ENCODE measurements around the gene BBX. TPM values are rescaled to one million over a fixed set of nuclear protein-coding genes. Genes with fewer than 3 reads are reported as not detected.

The BBX gene
- total and polyA plus RNA-seq, 2 of the 13 experiments (the other 11 are each of a cell fraction or from before 2014, with no cell fraction given) = 13.7 to 23.2 TPM

DNA sequence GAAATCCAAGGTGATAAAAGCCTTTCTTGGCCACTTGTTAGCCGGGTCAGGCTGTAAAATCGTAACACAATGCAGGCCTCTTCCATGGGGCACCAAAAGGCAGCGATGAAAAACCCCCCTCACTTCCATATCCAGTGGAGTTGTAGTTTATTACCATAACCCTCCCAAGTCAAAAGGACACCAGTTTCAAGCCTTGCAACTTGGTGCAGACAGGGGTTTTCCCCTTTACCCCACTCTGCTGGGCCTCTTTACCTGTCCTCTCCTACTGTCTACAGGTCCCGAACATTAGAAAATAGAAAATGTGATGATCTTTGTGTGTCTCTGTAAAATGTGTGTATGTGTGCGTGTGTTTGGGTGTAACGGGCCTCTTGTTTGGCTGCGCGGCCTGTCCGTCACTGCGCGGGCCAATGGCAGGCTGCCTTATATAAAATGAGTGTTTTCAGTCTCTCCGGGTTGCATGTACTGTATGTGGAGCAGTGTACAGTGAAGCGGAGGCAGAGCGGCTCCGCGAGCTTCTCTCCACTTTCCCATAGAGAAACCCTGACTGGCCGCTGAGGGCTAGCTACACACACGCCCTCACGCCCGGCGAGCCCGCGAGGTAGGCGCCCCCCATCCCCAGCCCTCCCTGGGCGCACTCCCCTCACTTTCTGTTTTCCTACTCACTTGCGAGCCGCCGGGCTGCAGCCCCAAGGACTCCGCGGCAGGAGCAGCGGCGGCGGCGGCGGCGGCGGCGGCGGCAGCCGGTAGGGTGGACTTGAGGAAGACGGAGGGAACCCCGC lies at the start of gene BBX (continued):
- TF ChIP-seq CREB1 (IDR thresholded peaks at IDR 0.05) (peak; percentile 82), CREB1 (CRISPR knock-in tag; IDR thresholded peaks at IDR 0.05) (peak; percentile 87), GATA4 (IDR thresholded peaks at IDR 0.05; ENCODE audit: borderline replicate concordance, low read depth) (no peak), ZBTB7B (CRISPR knock-in tag; IDR thresholded peaks at IDR 0.05) (0 out of 2 replicates have a peak, but pooled peaks have one; percentile 44), FOXC1 (CRISPR knock-in tag; IDR thresholded peaks at IDR 0.05; ENCODE audit: borderline replicate concordance) (peak; percentile 29; the same call in 1 of the 2 replicates), FOSL2 (CRISPR knock-in tag; IDR thresholded peaks at IDR 0.05) (peak; percentile 29), GLI4 (CRISPR knock-in tag; IDR thresholded peaks at IDR 0.05; ENCODE audit: borderline replicate concordance) (peak; percentile 46; the same call in 1 of the 2 replicates), KAT8 (CRISPR knock-in tag; IDR thresholded peaks at IDR 0.05) (peak; percentile 82), ISL2 (CRISPR knock-in tag; IDR thresholded peaks at IDR 0.05) (peak; percentile 39), BRCA1 (CRISPR knock-in tag; IDR thresholded peaks at IDR 0.05) (no peak), RXRB (CRISPR knock-in tag; IDR thresholded peaks at IDR 0.05; ENCODE audit: borderline replicate concordance) (peak; percentile 39; the same call in 1 of the 2 replicates), PPARG (CRISPR knock-in tag; conservative IDR thresholded peaks at IDR 0.05) (no peak)
- TF ChIP-seq, protein P1, sequence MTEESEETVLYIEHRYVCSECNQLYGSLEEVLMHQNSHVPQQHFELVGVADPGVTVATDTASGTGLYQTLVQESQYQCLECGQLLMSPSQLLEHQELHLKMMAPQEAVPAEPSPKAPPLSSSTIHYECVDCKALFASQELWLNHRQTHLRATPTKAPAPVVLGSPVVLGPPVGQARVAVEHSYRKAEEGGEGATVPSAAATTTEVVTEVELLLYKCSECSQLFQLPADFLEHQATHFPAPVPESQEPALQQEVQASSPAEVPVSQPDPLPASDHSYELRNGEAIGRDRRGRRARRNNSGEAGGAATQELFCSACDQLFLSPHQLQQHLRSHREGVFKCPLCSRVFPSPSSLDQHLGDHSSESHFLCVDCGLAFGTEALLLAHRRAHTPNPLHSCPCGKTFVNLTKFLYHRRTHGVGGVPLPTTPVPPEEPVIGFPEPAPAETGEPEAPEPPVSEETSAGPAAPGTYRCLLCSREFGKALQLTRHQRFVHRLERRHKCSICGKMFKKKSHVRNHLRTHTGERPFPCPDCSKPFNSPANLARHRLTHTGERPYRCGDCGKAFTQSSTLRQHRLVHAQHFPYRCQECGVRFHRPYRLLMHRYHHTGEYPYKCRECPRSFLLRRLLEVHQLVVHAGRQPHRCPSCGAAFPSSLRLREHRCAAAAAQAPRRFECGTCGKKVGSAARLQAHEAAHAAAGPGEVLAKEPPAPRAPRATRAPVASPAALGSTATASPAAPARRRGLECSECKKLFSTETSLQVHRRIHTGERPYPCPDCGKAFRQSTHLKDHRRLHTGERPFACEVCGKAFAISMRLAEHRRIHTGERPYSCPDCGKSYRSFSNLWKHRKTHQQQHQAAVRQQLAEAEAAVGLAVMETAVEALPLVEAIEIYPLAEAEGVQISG (CRISPR knock-in tag; IDR thresholded peaks at IDR 0.05) = peak; percentile 31; the same call in 1 of the 2 replicates
- TF ChIP-seq, protein P2, sequence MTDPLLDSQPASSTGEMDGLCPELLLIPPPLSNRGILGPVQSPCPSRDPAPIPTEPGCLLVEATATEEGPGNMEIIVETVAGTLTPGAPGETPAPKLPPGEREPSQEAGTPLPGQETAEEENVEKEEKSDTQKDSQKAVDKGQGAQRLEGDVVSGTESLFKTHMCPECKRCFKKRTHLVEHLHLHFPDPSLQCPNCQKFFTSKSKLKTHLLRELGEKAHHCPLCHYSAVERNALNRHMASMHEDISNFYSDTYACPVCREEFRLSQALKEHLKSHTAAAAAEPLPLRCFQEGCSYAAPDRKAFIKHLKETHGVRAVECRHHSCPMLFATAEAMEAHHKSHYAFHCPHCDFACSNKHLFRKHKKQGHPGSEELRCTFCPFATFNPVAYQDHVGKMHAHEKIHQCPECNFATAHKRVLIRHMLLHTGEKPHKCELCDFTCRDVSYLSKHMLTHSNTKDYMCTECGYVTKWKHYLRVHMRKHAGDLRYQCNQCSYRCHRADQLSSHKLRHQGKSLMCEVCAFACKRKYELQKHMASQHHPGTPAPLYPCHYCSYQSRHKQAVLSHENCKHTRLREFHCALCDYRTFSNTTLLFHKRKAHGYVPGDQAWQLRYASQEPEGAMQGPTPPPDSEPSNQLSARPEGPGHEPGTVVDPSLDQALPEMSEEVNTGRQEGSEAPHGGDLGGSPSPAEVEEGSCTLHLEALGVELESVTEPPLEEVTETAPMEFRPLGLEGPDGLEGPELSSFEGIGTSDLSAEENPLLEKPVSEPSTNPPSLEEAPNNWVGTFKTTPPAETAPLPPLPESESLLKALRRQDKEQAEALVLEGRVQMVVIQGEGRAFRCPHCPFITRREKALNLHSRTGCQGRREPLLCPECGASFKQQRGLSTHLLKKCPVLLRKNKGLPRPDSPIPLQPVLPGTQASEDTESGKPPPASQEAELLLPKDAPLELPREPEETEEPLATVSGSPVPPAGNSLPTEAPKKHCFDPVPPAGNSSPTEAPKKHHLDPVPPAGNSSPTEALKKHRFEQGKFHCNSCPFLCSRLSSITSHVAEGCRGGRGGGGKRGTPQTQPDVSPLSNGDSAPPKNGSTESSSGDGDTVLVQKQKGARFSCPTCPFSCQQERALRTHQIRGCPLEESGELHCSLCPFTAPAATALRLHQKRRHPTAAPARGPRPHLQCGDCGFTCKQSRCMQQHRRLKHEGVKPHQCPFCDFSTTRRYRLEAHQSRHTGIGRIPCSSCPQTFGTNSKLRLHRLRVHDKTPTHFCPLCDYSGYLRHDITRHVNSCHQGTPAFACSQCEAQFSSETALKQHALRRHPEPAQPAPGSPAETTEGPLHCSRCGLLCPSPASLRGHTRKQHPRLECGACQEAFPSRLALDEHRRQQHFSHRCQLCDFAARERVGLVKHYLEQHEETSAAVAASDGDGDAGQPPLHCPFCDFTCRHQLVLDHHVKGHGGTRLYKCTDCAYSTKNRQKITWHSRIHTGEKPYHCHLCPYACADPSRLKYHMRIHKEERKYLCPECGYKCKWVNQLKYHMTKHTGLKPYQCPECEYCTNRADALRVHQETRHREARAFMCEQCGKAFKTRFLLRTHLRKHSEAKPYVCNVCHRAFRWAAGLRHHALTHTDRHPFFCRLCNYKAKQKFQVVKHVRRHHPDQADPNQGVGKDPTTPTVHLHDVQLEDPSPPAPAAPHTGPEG (CRISPR knock-in tag; IDR thresholded peaks at IDR 0.05) = peak; percentile 29; the same call in 1 of the 2 replicates
- TF ChIP-seq, protein P3, sequence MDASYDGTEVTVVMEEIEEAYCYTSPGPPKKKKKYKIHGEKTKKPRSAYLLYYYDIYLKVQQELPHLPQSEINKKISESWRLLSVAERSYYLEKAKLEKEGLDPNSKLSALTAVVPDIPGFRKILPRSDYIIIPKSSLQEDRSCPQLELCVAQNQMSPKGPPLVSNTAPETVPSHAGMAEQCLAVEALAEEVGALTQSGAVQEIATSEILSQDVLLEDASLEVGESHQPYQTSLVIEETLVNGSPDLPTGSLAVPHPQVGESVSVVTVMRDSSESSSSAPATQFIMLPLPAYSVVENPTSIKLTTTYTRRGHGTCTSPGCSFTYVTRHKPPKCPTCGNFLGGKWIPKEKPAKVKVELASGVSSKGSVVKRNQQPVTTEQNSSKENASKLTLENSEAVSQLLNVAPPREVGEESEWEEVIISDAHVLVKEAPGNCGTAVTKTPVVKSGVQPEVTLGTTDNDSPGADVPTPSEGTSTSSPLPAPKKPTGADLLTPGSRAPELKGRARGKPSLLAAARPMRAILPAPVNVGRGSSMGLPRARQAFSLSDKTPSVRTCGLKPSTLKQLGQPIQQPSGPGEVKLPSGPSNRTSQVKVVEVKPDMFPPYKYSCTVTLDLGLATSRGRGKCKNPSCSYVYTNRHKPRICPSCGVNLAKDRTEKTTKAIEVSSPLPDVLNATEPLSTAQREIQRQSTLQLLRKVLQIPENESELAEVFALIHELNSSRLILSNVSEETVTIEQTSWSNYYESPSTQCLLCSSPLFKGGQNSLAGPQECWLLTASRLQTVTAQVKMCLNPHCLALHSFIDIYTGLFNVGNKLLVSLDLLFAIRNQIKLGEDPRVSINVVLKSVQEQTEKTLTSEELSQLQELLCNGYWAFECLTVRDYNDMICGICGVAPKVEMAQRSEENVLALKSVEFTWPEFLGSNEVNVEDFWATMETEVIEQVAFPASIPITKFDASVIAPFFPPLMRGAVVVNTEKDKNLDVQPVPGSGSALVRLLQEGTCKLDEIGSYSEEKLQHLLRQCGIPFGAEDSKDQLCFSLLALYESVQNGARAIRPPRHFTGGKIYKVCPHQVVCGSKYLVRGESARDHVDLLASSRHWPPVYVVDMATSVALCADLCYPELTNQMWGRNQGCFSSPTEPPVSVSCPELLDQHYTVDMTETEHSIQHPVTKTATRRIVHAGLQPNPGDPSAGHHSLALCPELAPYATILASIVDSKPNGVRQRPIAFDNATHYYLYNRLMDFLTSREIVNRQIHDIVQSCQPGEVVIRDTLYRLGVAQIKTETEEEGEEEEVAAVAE (CRISPR knock-in tag; IDR thresholded peaks at IDR 0.05; ENCODE audit: borderline replicate concordance) = peak; percentile 97
